DOHH2 (cell line): ENCODE results near the gene GABARAPL1.

Experiments used
- EZH2phosphoT487 ChIP-seq: fragments of 200-600 bp; sonication (generic); IDR thresholded peaks from 2 replicates; pipeline ENCODE4 v1.6.1; 2017; ENCODE audit warnings: borderline replicate concordance, mild to moderate bottlenecking, antibody characterized with exemption, low read length, moderate library complexity, mixed read lengths
- TF ChIP-seq, protein P1 (sequence below): fragments of 200-600 bp; sonication (generic); IDR thresholded peaks from one replicate; pipeline ENCODE4 v1.5.1; 2014; ENCODE audit warnings: antibody characterized with exemption, mild to moderate bottlenecking, low read depth, low read length; ENCODE audit not compliant: poor library complexity, severe bottlenecking

DNA sequence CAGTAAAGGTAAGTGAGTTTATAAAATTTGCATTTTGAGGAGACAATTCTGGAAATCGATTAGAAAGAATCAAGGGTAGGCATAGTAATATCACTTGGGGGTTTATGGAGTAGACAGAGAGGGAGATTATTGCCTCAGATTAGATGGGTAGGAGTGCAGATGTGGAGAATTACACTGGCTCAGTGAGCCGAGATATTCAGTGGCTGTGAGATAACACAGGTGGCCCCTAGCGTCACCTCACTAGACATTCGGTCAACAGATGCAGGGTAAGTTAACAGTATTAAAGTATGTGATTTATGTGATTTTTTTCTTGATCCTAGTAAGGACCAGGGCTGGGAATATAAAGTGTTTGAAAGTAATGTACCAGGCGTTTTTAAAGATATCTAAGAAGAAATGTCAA, 55.4 kb downstream of the GABARAPL1 start:
- TF ChIP-seq, protein P1, sequence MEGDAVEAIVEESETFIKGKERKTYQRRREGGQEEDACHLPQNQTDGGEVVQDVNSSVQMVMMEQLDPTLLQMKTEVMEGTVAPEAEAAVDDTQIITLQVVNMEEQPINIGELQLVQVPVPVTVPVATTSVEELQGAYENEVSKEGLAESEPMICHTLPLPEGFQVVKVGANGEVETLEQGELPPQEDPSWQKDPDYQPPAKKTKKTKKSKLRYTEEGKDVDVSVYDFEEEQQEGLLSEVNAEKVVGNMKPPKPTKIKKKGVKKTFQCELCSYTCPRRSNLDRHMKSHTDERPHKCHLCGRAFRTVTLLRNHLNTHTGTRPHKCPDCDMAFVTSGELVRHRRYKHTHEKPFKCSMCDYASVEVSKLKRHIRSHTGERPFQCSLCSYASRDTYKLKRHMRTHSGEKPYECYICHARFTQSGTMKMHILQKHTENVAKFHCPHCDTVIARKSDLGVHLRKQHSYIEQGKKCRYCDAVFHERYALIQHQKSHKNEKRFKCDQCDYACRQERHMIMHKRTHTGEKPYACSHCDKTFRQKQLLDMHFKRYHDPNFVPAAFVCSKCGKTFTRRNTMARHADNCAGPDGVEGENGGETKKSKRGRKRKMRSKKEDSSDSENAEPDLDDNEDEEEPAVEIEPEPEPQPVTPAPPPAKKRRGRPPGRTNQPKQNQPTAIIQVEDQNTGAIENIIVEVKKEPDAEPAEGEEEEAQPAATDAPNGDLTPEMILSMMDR = no peak
- TF ChIP-seq EZH2phosphoT487 = no peak
